Smooth muscle cell (in vitro differentiated cells): ENCODE results near the gene CSNK1G2. TPM values are rescaled to one million over a fixed set of nuclear protein-coding genes. Genes with fewer than 3 reads are reported as not detected.

Source experiments
- DNase-seq: peaks from one replicate; lab custom pipeline; 2025; ENCODE audit not compliant: unreplicated experiment; lab: John Stamatoyannopoulos, UW
- H2AFZ ChIP-seq: fragments of 200-600 bp; sonication (generic); 2 replicates; pipeline ENCODE4 v1.6.0; 2016; ENCODE audit warnings: antibody characterized with exemption, low read depth, mild to moderate bottlenecking
- H3F3A ChIP-seq: fragments of 200-600 bp; sonication (generic); 2 replicates; pipeline ENCODE4 v1.6.0; 2017; ENCODE audit warnings: antibody characterized with exemption, low read depth
- H3K27ac ChIP-seq: fragments of 200-600 bp; sonication (generic); 2 replicates; pipeline ENCODE4 v1.5.1; 2016; ENCODE audit warnings: low read depth, mild to moderate bottlenecking
- H3K27me3 ChIP-seq: fragments of 200-600 bp; sonication (generic); 2 replicates; pipeline ENCODE4 v1.6.1; 2016; ENCODE audit warnings: low read depth, mild to moderate bottlenecking
- H3K36me3 ChIP-seq: fragments of 200-600 bp; sonication (generic); 2 replicates; pipeline ENCODE4 v1.5.1; 2016; ENCODE audit warnings: low read depth
- H3K4me1 ChIP-seq: fragments of 200-600 bp; sonication (generic); 2 replicates; pipeline ENCODE4 v1.5.1; 2016; ENCODE audit warnings: low read depth
- H3K4me2 ChIP-seq: fragments of 200-600 bp; sonication (generic); 2 replicates; pipeline ENCODE4 v1.6.0; 2016; ENCODE audit warnings: mild to moderate bottlenecking
- H3K4me3 ChIP-seq: fragments of 200-600 bp; sonication (generic); 2 replicates; pipeline ENCODE4 v1.5.1; 2016; ENCODE audit warnings: mild to moderate bottlenecking
- H3K79me2 ChIP-seq: fragments of 200-600 bp; sonication (generic); 2 replicates; pipeline ENCODE4 v1.6.0; 2016; ENCODE audit warnings: low read depth, mild to moderate bottlenecking
- H3K9ac ChIP-seq: fragments of 200-600 bp; sonication (generic); 2 replicates; pipeline ENCODE4 v1.6.0; 2016; ENCODE audit warnings: low read depth
- H3K9me3 ChIP-seq: fragments of 200-600 bp; sonication (generic); replicated peaks from 2 replicates; pipeline ENCODE4 v1.5.1; 2016; ENCODE audit warnings: low read depth
- H4K20me1 ChIP-seq: fragments of 200-600 bp; sonication (generic); 2 replicates; pipeline ENCODE4 v1.6.0; 2016; ENCODE audit warnings: low read depth
- CTCF ChIP-seq: fragments of 200-600 bp; sonication (generic); IDR thresholded peaks from 2 replicates; pipeline ENCODE4 v1.5.1; 2017; ENCODE audit warnings: borderline replicate concordance, mild to moderate bottlenecking, antibody characterized with exemption; ENCODE audit not compliant: insufficient read depth, poor library complexity, severe bottlenecking
- WGBS: methylation state at CpG from one replicate; pipeline ENCODE4 v1.1.7; 2016; ENCODE audit warnings: low lambda C conversion rate; 5-methylcytosine and 5-hydroxymethylcytosine counted together
- polyA plus RNA-seq: library from polyadenylated mRNA; unstranded; fragments of >200 nt; fragmentation: Nextera tagmentation; extraction: Ambion mirVana; gene quantifications from 2 replicates; pipeline ENCODE4 v1.2.1, GENCODE V29; 2016
- total RNA-seq: library from RNA; depleted of rRNA; stranded (reverse); fragments of >200 nt; gene quantifications from 2 replicates; pipeline ENCODE4 v1.2.3, GENCODE V29; 2014

Gene CSNK1G2
- total and polyA plus RNA-seq, 2 experiments from 2014 or later, result 53.5 to 74.9 TPM

GRCh38 chr19:1984357-1984756 lies 43.4 kb downstream of the CSNK1G2 start:
- no peaks in the 10 kb centered on the region for H3K36me3 ChIP-seq
- H3K79me2 ChIP-seq, result no peaks in the 10 kb centered on the region
- 94% methylated on average over 10 of the region's 10 CpGs for WGBS
- no peaks in the 10 kb centered on the region for H3K9me3 ChIP-seq
- H3K27ac ChIP-seq, result no peak overlapping the region
- no peak overlapping the region for H3K9ac ChIP-seq
- H3K4me2 ChIP-seq, result no peak overlapping the region
- peaks cover 18% of the 10 kb centered on the region for H4K20me1 ChIP-seq
- no peaks in the 10 kb centered on the region for H3K27me3 ChIP-seq
- no peak overlapping the region for H2AFZ ChIP-seq
- no peaks in the 10 kb centered on the region for H3K4me1 ChIP-seq
- DNase-seq, result no peak
- TF ChIP-seq CTCF, result no peak
- no peak overlapping the region for H3K4me3 ChIP-seq
- H3F3A ChIP-seq, result no peaks in the 10 kb centered on the region

- no peaks in the 10 kb centered on the region for H3K9me3 ChIP-seq
- no peak overlapping the region for H2AFZ ChIP-seq
- no peaks in the 10 kb centered on the region for H3K79me2 ChIP-seq
- no peak for DNase-seq
- no peak overlapping the region for H3K27ac ChIP-seq
- H3K9ac ChIP-seq, result no peak overlapping the region
- H3K27me3 ChIP-seq, result no peaks in the 10 kb centered on the region
- no peak overlapping the region for H3K4me2 ChIP-seq
- no peaks in the 10 kb centered on the region for H3K36me3 ChIP-seq
- no peak for TF ChIP-seq CTCF
- H3K4me1 ChIP-seq, result no peaks in the 10 kb centered on the region
- 92% methylated on average over 35 of the region's 44 CpGs for WGBS
- peaks cover 18% of the 10 kb centered on the region for H4K20me1 ChIP-seq
- H3F3A ChIP-seq, result no peaks in the 10 kb centered on the region
- no peak overlapping the region for H3K4me3 ChIP-seq
These were observed 44.8 kb downstream of the CSNK1G2 start for GRCh38 chr19:1985588-1986356.

- Histone ChIP-seq H3K27me3 (no peaks in the 10 kb centered on the region), H3K4me3 (no peak overlapping the region)
- 96% methylated on average over 38 of the region's 42 CpGs for WGBS
These were observed 45.6 kb downstream of the CSNK1G2 start for GRCh38 chr19:1986357-1987162.

More at GRCh38 chr19:1986357-1987162, 45.6 kb downstream of the CSNK1G2 start:
- Histone ChIP-seq H3K36me3 (no peaks in the 10 kb centered on the region), H3F3A (no peaks in the 10 kb centered on the region), H3K79me2 (no peaks in the 10 kb centered on the region), H3K9ac (no peak overlapping the region), H3K4me2 (no peak overlapping the region), H2AFZ (no peak overlapping the region), H3K4me1 (no peaks in the 10 kb centered on the region), H3K27ac (no peak overlapping the region), H3K9me3 (no peaks in the 10 kb centered on the region), H4K20me1 (peaks cover 18% of the 10 kb centered on the region)
- no peak for TF ChIP-seq CTCF
- DNase-seq, result no peak
